NCI-H82 treated with DMSO at 0.1 percent for 48 hours (cell line): ENCODE measurements around the gene SURF6.
"Not testable (repeated sequence)": the region's sequence is repeated elsewhere in the genome, so short reads cannot be mapped to it uniquely, and the experiment has no call there.

Source experiments
- DNase-seq: peaks from one replicate; lab custom pipeline; 2025; ENCODE audit not compliant: unreplicated experiment; lab: John Stamatoyannopoulos, UW

The SURF6 gene

DNA sequence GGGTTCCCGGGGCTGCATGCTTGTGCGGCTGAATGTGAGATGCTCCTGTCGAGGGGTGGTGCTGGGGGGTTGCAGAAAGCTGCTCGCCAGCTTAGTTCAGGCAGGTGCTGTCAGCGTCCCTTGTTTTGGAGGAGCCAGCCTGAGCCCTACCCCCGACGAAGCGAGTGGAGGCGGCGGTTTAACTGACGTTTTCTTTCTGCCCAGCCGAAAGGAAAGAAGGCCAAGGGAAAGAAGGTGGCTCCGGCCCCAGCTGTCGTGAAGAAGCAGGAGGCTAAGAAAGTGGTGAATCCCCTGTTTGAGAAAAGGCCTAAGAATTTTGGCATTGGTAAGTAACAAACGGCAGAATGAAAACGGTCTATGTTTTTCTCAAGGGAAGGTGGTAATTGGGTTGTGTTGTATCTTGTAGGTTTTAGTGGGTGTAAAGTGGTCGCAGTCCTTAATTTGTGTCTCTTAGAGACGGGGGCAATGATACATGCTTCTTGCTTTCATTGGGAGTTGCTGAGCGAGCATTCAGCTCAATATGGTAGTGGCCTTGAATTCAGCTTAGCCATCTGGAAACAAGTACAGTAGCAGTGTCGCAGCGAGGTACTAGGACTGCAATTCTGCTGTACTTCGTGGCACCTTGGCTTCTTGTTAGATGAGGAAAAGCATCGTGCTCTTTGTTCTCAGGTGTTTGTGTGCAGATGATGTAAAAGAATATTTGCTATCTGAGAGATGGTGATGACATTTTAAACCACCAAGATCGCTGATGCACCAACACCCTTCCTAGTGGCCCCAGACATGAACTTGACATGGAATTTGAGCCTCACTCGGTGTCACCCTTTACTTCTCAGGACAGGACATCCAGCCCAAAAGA is 13.0 kb upstream of the SURF6 start:
- DNase-seq: no peak

DNA sequence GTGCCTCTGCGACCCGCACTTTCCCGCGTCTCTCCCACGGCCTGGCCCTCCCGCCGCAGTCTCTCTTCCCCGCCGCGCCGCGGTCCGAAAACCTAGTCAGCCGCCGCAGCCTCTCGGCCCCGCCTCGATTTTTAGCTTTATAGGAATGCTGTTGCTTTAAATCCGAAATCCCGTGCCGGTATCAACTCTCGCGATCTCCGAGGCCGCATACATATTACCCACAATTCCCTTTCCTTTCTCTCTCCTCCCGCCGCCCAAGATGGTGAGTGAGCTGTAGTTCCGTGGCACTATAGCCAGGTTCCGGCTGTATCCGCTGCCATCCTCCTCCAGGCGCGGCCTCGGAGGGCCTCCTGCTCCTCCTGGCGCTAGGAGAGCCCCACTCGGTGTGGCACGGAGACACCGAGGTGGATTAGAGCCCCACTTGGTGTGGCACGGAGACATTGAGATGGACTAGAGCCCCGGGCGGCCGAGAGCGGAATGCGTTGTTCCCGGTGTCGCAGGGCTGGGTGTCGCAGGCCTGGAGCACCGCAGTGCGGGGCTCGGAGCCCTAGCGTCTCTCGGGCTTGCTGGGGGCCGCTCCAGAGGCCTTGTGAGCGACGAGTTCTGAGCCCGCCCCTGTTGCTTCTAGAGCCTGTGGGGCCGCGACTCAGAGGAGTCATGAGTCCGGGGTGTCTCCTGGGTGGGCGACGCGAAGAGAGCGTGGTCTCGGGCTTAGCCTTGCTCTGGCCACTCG is 12.2 kb upstream of the SURF6 start, which contains the start of the genes MED22 and RPL7A:
TSS of gene MED22 (minus strand) at position 147 of the 733 bp plus-strand sequence. CDS start 1,469 bp downstream, outside the sequence.
TSS of gene RPL7A (plus strand) at position 234 of the 733 bp plus-strand sequence. CDS start at position 260, 26 bp downstream.
- DNase-seq: peak; percentile 90

DNA sequence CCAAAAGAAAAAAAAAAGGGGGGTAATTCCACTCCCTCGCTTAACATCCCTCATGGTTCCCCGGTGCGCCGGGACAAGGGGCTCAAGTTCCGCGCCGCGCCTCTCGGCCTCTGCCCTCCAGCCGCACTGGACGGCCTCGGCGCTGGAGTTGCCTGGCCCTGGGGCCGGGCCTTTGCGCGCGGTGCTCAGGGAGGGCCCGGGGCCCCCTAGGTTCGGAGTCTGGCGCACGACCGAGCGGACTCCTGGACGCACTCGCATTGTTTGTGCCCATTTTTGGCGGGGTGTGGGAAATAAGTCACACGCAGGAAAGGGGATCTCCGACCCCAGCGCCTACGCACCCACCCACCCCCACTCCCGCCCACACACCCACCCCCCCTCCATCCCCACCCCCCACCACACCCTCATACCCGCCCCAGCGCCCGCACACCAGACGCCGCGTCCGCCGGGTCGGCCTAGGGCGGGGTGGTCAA is 11.6 kb upstream of the SURF6 start:
- DNase-seq: no peak

DNA sequence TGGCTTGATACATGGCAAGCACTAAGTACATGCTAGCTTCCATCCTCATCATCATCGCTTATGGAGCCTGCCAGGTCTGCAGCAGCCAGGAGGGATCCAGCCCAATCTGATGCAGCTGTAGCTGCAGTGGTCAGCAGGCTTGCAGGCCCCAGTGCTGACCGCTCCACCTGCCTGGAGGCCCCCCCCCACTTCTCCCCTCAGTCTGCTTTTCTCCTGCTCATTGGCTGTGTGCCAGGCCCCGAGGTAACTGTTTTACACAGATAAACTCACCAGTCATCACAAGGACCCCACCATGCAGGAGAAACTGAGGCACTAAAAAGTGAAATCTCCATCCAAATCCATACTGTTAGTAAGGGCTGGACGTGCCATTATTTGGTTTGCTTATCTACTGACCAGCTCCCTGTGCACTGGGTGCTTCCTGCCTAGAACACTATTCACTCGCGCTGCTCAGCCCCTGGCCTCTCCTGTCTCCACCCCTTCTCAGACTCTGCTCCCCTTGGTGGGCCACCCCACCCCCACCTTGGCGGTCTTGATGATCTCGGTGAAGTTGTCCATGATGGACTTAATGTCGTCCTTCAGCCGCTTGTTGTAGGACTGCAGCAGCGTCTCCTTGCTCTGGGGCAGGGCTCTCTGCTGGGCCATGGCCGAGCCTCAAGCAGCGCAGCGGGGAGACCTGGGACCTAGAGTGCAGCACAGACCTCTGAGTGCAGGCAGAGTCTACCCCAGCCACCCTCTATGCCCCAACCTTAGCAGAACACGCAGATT is 10.2 kb upstream of the SURF6 start:
- DNase-seq: no peak

GRCh38 chr9:133345596-133345995 is 9.6 kb upstream of the SURF6 start:
- DNase-seq: no peak

GRCh38 chr9:133344979-133345378 is 9.0 kb upstream of the SURF6 start:
- no peak for DNase-seq

DNA sequence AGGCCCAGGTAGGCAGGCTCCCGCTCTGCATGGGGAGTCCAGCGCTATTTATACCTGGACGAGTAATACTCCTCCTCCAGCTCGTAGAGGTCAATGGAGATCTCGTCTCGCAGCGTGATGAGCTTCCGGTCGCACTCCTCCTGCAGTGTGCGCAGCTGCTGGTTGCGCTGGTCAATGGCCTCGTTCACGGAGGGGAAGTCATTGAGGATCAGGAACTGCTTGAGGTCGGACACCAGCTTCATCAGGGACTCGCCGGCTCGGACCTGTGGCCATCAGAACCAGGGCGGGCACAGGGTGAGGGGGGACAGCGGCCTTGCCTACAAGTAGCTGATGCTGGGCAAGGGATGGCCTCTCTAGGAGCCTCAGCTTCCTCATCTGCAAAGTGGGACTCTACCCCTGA is 8.1 kb upstream of the SURF6 start:
- DNase-seq: no peak

GRCh38 chr9:133342570-133342969 is 6.6 kb upstream of the SURF6 start:
- DNase-seq: no peak

- no peak for DNase-seq
Observed at GRCh38 chr9:133342069-133342406, 6.0 kb upstream of the SURF6 start.

DNA sequence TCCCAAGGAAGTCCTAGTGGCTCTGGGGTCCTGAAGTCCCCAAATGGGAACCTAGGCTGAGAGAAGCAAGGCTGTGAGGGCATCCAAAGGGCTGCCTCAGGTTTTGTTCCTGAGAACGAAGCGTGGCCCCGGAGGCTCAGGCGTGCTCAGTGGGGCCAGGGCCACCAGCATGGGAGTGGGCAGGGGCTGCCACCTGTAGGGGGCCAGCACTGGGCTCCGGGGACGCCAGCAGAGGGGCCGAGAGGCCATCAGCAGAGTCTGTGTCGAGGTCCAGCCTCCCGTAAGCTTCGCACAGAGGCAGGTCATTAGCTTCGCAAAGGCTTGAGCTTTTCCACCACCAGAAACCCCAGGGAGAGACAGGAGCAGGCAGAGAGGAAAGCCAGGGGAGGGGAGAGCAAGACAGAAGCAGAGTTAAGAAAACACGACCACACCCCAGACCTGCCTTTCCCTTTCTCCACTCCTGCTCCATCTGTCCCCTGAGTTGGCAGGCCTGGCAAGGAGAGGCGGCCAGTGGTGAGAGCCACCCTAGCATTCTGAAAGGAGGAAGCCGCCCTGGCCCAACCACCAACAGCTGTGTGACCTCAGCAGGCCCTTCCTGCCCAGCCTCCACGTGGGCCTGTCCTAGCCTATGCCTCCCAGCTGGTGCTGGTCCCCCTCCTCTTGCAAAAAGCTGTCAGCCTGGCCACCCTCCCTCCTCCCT is 5.5 kb upstream of the SURF6 start:
- no peak for DNase-seq

DNA sequence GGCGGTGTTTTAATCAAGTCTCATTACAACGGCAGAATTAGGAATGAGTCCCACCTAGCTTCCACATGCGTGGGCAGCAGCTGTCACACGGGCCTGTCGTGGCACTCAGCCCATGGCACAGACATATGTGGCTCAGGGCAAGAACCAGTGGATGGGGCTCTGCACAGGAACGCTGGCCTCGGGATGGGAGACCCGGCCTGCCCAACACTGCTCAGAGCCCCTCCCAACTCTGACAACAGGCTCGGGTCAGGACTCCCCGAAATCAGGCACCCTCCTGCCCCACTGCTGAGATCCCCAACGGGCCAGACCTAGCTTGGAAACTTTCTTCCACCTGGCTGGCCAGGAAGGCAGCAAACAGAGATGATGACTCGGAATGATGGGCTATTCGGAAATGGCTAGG is 4.9 kb upstream of the SURF6 start:
- no peak for DNase-seq

DNA sequence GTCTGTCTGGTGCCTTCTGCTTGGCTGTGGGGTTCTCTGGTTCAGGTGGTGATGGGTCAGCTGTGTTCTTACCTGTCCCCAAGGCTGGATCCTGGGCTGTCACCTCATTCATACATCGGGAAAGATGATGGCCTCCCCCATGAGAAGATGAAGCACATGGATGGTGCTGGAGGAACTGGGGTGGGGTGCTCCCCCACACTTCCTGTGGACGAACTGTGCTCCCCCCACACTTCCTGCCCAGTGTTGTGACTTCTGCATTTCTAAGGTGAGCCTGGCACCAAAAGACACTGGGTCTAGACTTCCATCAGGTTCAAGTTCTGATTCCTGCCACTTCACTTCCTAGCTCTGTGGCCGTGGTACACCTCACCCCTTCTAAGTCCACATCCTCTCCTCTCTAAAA is 4.3 kb upstream of the SURF6 start:
- DNase-seq: no peak

DNA sequence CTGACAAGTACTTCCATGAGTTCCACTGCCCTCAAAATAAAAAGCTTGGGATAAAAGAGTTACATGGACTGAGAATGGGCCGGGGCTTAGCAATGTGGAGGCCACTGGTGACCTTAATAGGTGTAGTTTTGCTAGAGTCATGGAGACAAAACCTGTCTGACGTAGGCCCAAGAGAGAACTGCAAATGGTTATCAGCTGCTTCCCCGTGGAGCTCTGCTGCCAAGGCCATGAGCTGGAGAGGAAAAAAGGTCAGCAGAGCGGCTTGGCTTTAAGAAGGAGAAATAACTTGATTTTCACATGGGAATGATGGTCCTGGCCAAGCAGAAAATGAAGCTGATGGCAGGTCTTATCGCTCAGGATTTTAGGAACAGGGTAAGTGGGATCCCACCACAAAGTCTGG is 3.7 kb upstream of the SURF6 start:
- no peak for DNase-seq

DNA sequence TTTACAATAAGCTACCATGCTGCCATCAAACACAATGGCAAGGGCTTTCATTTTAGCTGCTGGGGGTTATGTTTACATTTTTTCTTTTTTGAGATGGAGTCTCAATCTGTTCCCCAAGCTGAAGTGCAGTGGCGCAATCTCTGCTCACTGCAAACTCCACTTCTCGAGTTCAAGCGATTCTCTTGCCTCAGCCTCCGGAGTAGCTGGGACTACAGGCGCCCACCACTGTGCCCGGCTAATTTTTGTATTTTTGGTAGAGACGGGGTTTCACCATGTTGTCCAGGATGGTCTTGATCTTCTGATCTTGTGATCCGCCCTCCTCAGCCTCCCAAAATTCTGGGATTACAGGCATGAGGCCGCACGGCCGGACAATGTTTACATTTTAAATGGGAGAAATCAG is 1.1 kb downstream of the SURF6 start:
- DNase-seq: not testable (repeated sequence)

- DNase-seq: no peak
Observed at GRCh38 chr9:133334161-133334560, 1.8 kb downstream of the SURF6 start.

GRCh38 chr9:133333566-133333965 is 2.4 kb downstream of the SURF6 start:
- DNase-seq: no peak

DNA sequence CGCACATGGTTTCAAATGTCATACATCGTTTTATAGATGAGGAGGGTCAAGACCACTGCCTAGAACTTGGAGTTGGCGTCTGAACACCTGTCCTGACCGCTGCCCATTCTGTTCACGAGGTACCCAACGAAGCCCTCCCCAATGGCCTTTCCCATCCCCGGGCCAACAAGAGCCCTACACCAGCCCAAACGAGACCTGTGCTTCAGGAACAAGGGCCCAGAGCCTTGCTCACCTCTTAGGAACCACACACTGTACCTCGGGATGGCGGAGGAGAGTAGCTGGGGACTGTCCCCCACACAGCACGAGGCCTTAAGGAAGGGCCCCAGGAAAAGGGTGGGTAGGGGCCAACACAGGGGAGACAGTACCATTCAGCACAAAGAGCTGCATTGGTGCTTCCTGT is 3.0 kb downstream of the SURF6 start:
- DNase-seq: no peak

GRCh38 chr9:133332381-133332730 is 3.6 kb downstream of the SURF6 start:
- no peak for DNase-seq

GRCh38 chr9:133331641-133332380 is 4.2 kb downstream of the SURF6 start:
- no peak for DNase-seq

DNA sequence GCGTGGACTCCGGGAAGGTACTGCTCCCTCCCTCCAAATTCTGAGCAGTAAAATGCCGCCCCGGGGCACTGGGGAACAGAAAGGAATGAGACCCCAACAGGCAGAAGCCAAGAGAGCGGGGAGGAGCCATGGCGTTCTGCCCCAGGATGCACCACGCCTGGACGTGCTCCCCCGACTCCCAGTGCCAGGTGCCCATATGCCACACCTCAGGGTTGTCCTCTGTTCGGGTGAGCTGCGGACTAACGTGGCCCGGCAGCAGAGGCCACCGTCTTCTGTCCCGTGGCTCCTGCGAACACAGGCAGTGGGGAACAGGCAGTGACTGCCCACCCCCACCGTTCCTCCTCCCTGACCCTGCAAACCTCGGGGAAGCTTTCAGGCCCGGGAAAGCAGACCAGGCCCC is 4.8 kb downstream of the SURF6 start:
- no peak for DNase-seq
